ENCODE results near the gene DDB1.
A peak's percentile ranks its signal among the peaks of the same experiment; 100 is the strongest.

Gene DDB1

GRCh38 chr11:61345170-61345610 is 12.3 kb upstream of the DDB1 start:
- no peaks in the 10 kb centered on the region for H3K4me1 Mint-ChIP-seq
- H3K27me3 Mint-ChIP-seq = no peaks in the 10 kb centered on the region
- H3K27ac Mint-ChIP-seq = no peak overlapping the region

DNA sequence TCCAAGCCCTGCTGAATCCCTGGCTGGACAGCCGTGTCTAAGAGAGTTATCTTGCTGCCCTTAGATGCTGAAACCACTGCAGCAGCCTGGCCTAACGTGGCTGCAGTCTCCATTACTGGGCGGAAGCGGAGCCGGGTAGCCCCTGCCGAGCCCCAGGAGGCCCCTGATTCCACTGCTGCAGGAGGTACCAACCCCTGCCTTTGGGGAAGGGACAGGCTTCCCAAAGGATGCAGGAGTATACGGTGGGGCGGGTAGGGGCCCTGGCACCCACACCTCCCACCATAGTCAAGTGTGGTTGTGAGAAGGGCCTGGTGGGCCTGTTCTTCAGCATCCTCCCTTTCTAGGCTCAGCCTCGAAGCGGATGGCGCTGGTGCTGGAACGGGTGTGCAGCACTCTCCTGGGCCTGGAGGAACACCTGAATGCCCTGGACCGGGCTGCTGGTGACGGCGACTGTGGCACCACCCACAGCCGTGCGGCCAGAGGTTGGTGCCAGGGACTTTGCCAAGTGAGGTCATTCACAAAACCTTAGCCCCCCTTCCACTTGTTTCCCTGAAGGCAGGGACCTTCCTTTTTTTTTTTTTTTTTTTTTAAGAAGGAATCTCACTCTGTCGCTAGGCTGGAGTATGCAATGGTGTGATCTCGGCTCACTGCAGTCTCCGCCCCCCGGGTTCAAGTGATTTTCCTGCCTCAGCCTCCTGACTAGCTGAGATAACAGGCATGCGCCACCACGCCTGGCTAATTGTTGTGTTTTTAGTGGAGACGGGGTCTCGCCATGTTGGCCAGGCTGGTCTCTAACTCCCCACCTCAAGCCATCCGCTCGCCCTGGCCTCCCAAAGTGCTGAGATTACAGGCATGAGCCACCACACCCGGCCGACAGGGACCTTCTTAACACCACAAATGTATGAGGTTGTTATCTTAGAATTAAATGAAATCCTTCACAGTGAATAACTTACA is 11.2 kb upstream of the DDB1 start:
- DNase-seq = no peak
- no peak for ATAC-seq
- no peaks in the 10 kb centered on the region for H3K9me3 Mint-ChIP-seq
- H3K4me1 Mint-ChIP-seq = no peaks in the 10 kb centered on the region
- H3K27me3 Mint-ChIP-seq = no peaks in the 10 kb centered on the region
- H3K27ac Mint-ChIP-seq = no peak overlapping the region
- no peak overlapping the region for H3K4me3 Mint-ChIP-seq

More at GRCh38 chr11:61345170-61345610, 12.3 kb upstream of the DDB1 start:
- no peak for DNase-seq
- no peaks in the 10 kb centered on the region for H3K9me3 Mint-ChIP-seq
- H3K4me3 Mint-ChIP-seq = no peak overlapping the region
- no peak for ATAC-seq

- DNase-seq (no peak), ATAC-seq (no peak)
- H3K27ac Mint-ChIP-seq = peak overlapping the region in 1 of 2 donors; percentile 29
- no peak overlapping the region for H3K4me3 Mint-ChIP-seq
- peaks cover 5% of the 10 kb centered on the region for H3K4me1 Mint-ChIP-seq
- no peaks in the 10 kb centered on the region for H3K27me3 Mint-ChIP-seq
- H3K9me3 Mint-ChIP-seq = no peaks in the 10 kb centered on the region
Observed at GRCh38 chr11:61342207-61342803, 9.4 kb upstream of the DDB1 start.

DNA sequence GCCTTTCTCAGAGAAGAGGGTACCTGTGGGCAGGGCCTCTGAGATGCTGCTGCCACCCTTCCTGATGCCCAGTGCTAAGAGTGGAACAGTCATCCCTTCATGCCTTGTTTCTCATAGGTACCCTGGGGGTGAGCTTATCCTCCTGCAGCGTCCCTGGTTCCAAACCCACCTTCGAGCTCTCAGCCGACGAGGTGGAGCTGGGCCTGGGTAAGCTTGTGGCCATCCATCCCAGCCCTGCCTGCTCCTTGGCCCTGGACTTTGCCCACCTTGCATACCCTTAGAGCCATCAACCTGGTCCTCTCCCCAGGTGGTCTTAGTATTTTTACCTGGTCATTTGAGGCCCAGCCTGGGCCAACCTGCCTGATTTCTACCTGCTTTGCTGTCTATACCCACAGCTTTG is 8.8 kb upstream of the DDB1 start:
- Mint-ChIP-seq H3K27ac (no peak overlapping the region), H3K27me3 (no peaks in the 10 kb centered on the region), H3K4me1 (peaks cover 10% of the 10 kb centered on the region), H3K4me3 (no peak overlapping the region), H3K9me3 (no peaks in the 10 kb centered on the region)
- ATAC-seq = no peak
- DNase-seq = no peak

DNA sequence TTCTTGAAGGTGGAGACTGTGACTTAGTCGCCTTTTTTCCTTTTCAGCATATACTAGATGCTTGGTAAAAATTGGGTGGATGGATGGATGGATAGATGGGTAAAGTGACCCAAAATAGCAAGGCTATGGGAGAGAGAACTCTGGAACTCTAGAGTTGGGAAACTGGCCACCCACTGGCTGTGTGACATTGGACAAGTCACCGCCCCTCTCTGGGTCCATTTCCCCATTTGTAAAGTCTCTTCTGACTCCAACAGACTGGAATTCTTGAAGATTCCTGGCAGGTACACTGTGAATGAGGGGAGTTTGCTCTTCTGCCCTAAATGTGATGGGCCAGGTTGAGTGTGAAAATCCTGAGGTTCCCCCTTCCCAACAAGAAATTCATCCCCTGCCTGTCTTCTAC is 8.1 kb upstream of the DDB1 start:
- H3K9me3 Mint-ChIP-seq = no peaks in the 10 kb centered on the region
- no peaks in the 10 kb centered on the region for H3K27me3 Mint-ChIP-seq
- H3K27ac Mint-ChIP-seq = no peak overlapping the region
- DNase-seq = no peak
- no peak for ATAC-seq
- H3K4me3 Mint-ChIP-seq = no peak overlapping the region
- H3K4me1 Mint-ChIP-seq = peaks cover 18% of the 10 kb centered on the region

DNA sequence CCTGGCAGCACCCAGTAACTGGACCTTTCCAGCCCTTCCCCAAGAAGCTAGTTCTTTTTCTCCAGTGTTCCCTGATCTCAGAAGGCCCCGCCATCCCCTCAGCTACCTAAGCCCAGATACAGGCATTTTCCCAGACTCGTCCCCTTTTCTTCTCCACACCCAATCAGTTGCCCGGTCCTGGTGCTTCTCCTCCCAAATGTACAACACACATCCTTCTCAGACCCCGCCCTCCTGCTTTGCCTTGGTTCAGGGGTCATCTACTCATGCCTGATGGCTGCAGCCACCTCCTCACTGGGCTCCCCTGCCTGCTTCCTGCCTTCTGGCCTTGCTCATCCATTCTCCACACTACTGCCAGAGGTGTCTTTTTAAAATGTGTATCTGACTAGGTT is 6.6 kb upstream of the DDB1 start:
- Mint-ChIP-seq H3K4me3 (no peak overlapping the region), H3K9me3 (no peaks in the 10 kb centered on the region), H3K4me1 (peaks cover 33% of the 10 kb centered on the region), H3K27me3 (no peaks in the 10 kb centered on the region), H3K27ac (no peak overlapping the region)
- DNase-seq (no peak), ATAC-seq (no peak)

GRCh38 chr11:61338783-61339489 is 6.0 kb upstream of the DDB1 start:
- Mint-ChIP-seq H3K27ac (peak overlapping the region in 1 of 2 donors; percentile 3), H3K4me1 (peaks cover 38% of the 10 kb centered on the region), H3K4me3 (no peak overlapping the region), H3K9me3 (no peaks in the 10 kb centered on the region), H3K27me3 (no peaks in the 10 kb centered on the region)
- DNase-seq (no peak), ATAC-seq (no peak)

- no peak overlapping the region for H3K27ac Mint-ChIP-seq
Observed at GRCh38 chr11:61337706-61338470, 5.0 kb upstream of the DDB1 start.

GRCh38 chr11:61336171-61336935 is 3.4 kb upstream of the DDB1 start:
- ATAC-seq (peak; percentile 72), DNase-seq (peak; percentile 84 to 87)
- peak overlapping the region in 1 of 2 donors; percentile 40 for H3K27ac Mint-ChIP-seq
- no peaks in the 10 kb centered on the region for H3K9me3 Mint-ChIP-seq
- no peaks in the 10 kb centered on the region for H3K27me3 Mint-ChIP-seq
- H3K4me3 Mint-ChIP-seq = no peak overlapping the region
- peaks cover 60% of the 10 kb centered on the region for H3K4me1 Mint-ChIP-seq

More at GRCh38 chr11:61337706-61338470, 5.0 kb upstream of the DDB1 start:
- H3K27me3 Mint-ChIP-seq = no peaks in the 10 kb centered on the region
- DNase-seq (no peak), ATAC-seq (no peak)
- no peak overlapping the region for H3K4me3 Mint-ChIP-seq
- H3K4me1 Mint-ChIP-seq = peaks cover 46% of the 10 kb centered on the region
- H3K9me3 Mint-ChIP-seq = no peaks in the 10 kb centered on the region

- Mint-ChIP-seq H3K9me3 (no peaks in the 10 kb centered on the region), H3K27ac (peak overlapping the region; percentile 16 to 70), H3K4me1 (peaks cover 71% of the 10 kb centered on the region), H3K4me3 (no peak overlapping the region), H3K27me3 (no peaks in the 10 kb centered on the region)
- DNase-seq = no peak
- no peak for ATAC-seq
Observed at GRCh38 chr11:61335355-61335710, 2.4 kb upstream of the DDB1 start.

GRCh38 chr11:61334434-61335354 is 1.8 kb upstream of the DDB1 start:
- Mint-ChIP-seq H3K9me3 (no peaks in the 10 kb centered on the region), H3K4me1 (peaks cover 77% of the 10 kb centered on the region), H3K4me3 (peak overlapping the region; percentile 98), H3K27me3 (no peaks in the 10 kb centered on the region), H3K27ac (peak overlapping the region; percentile 16 to 99)
- DNase-seq = no peak
- no peak for ATAC-seq

- peaks cover 86% of the 10 kb centered on the region for H3K4me1 Mint-ChIP-seq
- peak overlapping the region; percentile 98 for H3K4me3 Mint-ChIP-seq
- DNase-seq (no peak), ATAC-seq (peak; percentile 6)
- H3K27me3 Mint-ChIP-seq = no peaks in the 10 kb centered on the region
- H3K9me3 Mint-ChIP-seq = no peaks in the 10 kb centered on the region
- peak overlapping the region; percentile 97 to 99 for H3K27ac Mint-ChIP-seq
Observed at GRCh38 chr11:61333550-61334433, 887 bp upstream of the DDB1 start.

DNA sequence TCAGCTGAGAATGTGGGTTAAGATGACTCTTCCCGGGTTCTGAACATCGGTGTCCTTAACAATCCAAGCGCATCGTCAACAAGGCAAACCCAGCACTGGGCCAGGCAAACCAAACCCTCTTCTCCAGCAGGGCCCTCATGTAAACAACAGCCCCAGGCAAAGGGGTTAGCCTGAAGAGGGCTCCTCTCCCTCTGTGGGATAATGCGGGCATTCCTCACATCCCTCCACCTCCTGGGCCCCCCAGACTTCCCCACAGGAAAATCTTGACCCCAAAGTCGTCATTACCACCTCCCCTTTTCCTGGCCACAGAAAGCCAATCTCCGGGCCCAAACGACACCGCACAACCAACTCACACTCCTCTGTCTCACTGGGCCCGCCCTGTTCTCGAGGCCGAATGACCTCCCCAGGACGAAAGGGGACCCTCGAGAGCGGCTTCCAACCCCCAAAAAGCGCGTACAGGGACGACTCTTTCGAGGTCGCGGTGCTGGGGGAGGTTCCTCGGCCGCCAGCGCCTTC is 566 bp downstream of the DDB1 start:
- Mint-ChIP-seq H3K4me3 (peak overlapping the region; percentile 98), H3K27me3 (no peaks in the 10 kb centered on the region), H3K9me3 (no peaks in the 10 kb centered on the region), H3K27ac (peak overlapping the region; percentile 97 to 99), H3K4me1 (peaks cover 93% of the 10 kb centered on the region)
- DNase-seq (no peak), ATAC-seq (no peak)
